Measurements from ENCODE around the gene STX5.

STX5 gene, protein sequence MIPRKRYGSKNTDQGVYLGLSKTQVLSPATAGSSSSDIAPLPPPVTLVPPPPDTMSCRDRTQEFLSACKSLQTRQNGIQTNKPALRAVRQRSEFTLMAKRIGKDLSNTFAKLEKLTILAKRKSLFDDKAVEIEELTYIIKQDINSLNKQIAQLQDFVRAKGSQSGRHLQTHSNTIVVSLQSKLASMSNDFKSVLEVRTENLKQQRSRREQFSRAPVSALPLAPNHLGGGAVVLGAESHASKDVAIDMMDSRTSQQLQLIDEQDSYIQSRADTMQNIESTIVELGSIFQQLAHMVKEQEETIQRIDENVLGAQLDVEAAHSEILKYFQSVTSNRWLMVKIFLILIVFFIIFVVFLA

DNA sequence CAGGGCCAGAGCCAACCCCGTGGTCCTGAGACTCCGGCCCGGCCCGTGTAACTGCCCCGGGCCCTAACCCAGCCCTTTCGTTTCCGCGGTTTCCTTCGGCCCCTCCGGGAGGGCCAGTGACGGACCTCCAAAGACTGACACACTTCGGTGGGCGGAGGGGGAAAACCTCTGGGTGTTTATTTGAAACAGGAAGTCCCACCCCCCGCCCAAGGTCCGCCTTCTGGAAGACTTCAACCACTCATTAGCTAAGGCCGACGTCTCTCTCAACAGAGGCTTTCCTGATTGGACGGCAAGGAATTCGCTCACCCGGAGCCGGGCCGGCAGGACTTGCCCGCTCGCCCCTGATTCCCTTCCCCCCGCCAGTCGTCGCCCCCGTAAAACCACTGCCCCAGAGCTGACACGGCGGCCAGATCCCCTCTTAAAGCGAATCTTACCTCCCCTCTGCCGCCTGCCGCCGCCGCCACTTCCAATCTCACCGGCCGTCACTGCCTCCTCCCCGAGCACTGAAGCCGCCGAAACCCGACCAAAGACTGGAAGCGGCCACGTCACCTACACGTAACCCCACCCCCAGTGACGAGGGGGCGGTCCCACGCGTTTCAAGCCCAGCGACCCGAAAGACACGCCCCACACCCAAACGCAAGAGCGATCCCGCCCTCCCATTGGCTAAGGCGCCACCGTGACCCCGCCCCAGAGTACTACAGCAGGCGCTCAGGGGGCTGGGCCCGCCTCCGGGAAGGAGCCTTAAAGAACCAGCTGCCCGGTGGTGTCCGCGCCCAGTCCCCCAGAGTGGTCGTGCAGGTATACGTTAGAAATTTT, at the start of gene STX5:
TSS of gene STX5 (minus strand) at position 532 of the 816 bp plus-strand sequence. CDS start 808 bp downstream, outside the sequence.
- in situ Hi-C loops (cut with MboI; ENCODE audit: low sequenced_read_pairs), result no loop called here

DNA sequence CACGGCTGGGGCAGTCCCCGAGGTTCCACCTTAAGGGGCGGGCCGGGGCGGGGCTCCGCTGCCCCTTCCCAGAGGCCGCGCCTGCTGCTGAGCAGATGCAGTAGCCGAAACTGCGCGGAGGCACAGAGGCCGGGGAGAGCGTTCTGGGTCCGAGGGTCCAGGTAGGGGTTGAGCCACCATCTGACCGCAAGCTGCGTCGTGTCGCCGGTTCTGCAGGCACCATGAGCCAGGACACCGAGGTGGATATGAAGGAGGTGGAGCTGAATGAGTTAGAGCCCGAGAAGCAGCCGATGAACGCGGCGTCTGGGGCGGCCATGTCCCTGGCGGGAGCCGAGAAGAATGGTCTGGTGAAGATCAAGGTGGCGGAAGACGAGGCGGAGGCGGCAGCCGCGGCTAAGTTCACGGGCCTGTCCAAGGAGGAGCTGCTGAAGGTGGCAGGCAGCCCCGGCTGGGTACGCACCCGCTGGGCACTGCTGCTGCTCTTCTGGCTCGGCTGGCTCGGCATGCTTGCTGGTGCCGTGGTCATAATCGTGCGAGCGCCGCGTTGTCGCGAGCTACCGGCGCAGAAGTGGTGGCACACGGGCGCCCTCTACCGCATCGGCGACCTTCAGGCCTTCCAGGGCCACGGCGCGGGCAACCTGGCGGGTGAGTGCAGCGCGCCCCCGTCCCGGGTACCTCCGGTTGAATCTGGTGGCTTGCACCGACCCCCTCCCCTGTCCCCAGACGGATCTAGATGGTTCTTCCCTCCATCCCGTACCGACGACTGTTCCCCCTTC, 49.1 kb upstream of the STX5 start, which contains the start of gene SLC3A2:
TSS of gene SLC3A2 (plus strand) at position 94 of the 776 bp plus-strand sequence. CDS start at position 222, 128 bp downstream.
- in situ Hi-C loops (cut with MboI; ENCODE audit: low sequenced_read_pairs), result no loop called here

DNA sequence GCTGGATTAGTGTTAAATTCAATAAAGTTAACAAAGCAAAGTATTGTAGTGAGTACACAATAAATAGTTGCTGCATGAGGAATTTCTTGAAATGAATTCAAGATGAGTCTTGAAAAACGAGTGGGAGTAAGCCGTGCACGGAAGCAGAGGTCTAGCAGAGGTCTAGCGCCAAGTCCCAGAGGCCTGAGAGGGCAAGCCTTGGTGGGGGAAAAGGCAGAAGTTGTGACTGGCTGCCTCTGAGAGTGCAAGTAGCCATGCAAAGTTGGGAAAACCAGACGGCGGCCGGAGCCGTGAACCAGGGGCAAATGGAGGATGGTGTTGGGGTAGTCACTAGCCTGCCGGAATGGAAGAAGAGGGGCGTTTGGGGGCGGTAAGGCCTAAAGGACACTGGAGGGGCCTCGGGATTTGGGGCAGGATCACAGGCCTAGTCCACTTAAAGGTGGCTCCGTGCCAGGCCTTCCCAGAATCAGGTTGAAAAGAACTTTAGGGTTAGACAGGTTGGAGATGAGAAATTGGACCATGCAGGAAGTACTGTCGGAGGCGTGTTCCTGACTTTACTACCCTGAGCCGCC, 48.5 kb upstream of the STX5 start:
- in situ Hi-C loops (cut with MboI; ENCODE audit: low sequenced_read_pairs), result no loop called here

DNA sequence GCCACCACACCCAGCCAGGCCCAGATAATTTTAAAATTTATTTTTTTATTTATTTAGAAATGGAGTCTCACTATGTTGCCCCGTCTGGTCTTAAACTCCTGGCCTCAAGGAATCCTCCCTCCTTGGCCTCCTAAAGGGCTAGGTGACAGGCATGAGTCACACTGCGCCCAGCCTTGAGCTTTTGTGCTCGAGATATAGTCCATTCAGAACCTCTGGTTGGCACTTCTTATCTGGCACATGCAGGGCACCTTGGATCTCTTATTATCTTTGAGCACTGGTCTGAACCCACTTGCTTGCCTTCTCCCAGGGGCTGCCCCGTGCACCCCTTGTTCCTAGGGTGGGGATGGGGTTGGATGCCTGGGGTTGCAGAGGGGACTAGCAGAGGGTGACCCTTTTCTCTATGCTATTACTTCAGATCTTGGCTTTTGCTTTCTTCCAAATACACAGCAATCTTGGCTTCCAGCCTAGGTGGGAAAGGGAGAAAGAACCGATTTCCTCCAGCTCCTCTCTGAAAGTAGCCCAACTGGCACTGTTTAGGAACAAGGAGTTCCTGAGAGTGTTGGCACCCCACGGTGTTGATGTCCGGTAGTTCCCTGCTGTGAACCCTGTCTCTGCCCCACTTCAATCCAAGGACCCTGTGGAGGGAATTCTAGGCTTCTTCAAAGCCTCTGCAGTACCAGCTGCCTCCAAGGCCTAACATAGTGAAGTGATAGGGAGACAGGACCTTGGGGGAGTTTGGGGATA, 47.6 kb upstream of the STX5 start:
- in situ Hi-C loops (cut with MboI; ENCODE audit: low sequenced_read_pairs), result no loop called here

DNA sequence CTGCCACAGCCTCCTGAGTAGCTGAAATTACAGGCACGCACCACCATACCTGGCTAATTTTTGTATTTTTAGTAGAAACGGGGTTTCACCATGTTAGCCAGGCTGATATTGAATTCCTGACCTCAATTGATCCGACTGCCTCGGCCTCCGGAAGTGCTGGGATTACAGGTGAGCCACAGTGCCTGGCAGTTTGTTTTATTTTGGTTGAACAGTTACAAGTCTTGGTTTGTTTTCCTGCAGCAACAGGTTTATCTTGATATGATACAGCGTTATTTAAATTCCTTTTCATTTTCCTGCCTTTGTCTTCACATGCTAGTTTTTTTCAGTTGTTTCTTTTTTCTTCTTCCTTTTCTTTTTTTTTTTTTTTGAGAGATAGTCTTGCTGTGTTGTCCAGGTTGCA, 44.9 kb upstream of the STX5 start:
- in situ Hi-C loops (cut with MboI; ENCODE audit: low sequenced_read_pairs), result no loop called here

DNA sequence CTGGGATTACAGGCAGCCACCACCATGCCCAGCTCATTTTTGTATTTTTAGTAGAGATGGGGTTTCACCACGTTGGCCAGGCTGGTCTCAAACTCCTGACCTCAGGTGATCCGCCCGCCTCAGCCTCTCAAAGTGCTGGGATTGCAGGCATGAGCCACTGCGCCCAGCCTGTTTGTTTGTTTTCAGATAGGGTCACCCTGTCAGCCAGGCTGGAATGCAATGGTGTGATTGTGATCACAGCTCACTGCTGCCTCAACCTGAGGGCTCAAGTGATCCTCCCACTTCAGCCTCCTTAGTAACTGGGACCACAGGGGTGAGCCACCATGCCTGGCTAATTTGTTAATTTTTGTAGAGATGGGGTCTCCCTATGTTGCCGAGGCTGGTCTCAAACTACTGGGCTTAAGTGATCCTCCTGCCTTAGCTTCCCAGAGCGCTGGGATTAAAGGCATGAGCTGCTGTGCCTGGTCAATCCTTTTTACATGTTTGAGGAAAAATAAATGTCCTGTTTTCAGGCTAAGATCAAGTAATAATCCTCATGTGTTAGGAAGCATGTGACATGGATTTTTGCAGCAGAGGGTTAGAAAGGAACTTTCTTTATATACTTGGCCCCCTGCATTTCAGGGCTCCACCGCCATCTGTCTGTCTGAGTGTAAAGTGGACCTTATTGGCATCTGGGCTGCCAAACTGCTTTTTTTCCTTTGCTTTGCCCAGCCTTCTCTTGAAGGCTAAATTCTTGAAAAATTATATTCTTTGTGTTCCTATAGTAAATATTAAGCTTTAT, 44.0 kb upstream of the STX5 start:
- in situ Hi-C loops (cut with MboI; ENCODE audit: low sequenced_read_pairs), result no loop called here

DNA sequence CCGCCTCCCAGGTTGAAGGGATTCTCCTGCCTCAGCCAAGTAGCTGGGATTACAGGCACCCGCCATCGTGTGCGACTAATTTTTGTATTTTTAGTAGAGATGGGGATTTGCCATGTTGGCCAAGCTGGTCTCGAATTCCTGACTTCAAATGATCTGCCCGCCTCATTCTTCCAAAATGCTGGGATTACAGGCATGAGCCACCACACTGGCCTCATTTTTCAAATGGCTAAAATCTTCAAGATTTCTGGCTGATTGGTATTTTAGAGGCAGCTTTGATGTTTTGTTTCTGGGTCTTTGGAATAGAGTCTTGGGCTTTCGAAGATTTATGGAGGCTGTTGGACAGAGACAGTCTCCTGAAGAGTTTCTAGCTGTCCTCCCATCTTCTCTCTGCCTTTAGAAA, 43.0 kb upstream of the STX5 start:
- in situ Hi-C loops (cut with MboI; ENCODE audit: low sequenced_read_pairs), result loop anchor here (25.0 kb wide), 1 partner anchor 463 kb away; the partner anchor contains the start of gene SCGB1A1

DNA sequence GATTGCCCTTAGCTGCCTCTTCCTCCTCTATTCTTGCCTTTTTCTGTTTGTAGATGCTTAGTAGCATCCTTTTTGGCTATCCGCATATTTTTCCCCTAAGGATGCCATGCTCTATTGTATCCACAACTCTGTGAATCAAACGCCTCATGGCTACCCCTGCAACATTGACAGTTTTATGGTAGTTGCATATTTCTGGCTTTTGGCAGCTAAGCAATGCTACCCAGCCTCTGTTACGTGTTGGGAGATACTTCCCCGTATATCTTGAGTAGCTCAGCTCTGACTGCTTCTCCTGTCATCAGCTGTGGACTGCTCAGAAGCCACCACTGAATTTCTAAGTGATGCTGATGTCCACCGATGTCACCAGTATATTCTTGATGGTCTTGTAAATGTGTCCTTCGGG, 33.8 kb upstream of the STX5 start:
- in situ Hi-C loops (cut with MboI; ENCODE audit: low sequenced_read_pairs), result loop anchor here (25.0 kb wide), 1 partner anchor 453 kb away; the partner anchor contains the start of gene SCGB1A1

DNA sequence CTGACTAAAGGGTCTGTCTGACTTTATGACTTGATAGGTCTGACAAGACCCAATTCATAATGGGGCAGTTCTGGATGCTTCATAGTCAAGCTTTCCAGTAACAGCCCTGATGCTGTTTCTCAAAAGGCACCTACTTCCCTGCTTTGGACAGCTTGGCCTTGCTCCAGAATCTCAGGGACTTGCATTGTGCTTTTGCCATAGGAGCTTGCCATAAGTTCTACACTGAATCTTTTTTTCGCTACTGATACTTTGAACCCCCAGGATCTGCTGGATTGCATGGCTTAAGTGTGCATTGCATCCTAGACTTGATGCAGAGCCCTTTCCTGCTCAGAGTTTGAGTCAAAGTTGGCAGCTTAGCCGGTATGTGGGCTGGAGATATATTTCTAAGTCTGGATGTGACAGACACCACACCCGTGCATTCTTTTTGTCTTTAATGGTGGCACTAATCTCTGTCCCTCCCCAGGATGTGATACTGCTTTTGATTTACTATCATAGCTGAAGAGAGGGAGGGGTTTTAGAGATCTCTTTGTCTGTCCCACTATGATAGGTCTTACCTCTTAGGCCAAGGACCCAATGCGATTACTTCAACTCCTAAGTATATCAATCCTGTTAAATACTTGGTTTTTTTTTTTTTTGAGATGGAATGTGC, 32.0 kb upstream of the STX5 start:
- in situ Hi-C loops (cut with MboI; ENCODE audit: low sequenced_read_pairs), result loop anchor here (25.0 kb wide), 1 partner anchor 452 kb away; the partner anchor contains the start of gene SCGB1A1

DNA sequence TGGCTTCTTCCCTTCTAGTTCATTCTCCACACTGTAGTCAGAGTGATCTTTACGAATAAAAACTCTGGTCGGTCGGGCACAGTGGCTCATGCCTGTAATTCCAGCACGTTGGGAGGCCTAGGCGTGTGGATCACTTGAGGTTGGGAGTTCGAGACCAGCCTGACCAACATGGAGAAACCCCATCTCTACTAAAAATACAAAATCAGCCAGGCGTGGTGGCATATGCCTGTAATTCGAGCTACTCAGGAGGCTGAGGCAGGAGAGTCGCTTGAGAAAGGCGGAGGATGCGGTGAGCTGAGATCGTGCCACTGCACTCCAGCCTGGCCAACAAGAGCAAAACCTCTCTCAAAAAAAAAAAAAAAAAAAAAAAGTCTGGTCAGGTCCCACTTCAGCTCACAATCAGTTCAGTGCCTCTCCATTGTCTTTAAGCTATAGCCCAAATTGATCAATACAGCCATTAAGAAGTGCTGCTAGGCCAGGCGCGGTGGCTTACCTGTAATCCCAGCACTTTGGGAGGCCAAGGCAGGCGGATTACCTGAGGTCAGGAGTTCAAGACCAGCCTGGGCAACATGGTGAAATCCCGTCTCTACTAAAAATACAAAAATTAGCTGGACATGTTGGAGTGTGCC, 29.8 kb upstream of the STX5 start:
- in situ Hi-C loops (cut with MboI; ENCODE audit: low sequenced_read_pairs), result loop anchor here (25.0 kb wide), 1 partner anchor 449 kb away; the partner anchor contains the start of gene SCGB1A1

DNA sequence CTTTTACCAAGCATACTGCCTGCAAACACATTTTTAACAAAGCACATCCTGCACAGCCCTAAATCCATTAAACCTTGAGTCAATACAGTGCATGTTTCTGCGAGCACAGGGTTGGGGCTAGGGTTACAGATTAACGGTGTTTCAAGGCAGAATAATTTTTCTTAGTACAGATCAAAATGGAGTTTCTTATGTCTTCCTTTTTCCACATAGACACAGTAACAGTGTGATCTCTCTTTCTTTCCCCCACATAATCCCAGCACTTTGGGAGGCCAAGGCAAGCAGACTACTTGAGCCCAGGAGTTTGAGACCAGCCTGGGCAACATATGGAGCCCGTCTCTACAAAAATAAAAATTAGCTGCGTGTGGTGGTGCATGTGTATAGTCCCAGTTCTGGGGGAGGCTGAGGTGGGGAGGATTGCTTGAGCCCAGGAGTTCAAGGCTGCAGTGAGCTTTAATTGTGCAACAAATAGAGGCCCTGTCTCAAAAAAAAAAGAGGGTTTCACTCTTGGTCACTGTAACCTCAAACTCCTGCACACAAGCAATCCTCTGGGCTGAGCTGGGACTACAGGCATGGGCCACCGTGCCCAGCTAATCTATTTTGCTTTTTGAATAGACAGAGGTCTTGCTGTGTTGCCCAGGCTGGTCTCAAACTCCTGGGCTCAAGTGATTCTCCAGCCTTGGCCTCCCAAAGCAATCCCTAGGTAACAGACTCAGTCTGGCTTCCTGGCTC, 29.1 kb upstream of the STX5 start:
- in situ Hi-C loops (cut with MboI; ENCODE audit: low sequenced_read_pairs), result loop anchor here (25.0 kb wide), 1 partner anchor 449 kb away; the partner anchor contains the start of gene SCGB1A1

DNA sequence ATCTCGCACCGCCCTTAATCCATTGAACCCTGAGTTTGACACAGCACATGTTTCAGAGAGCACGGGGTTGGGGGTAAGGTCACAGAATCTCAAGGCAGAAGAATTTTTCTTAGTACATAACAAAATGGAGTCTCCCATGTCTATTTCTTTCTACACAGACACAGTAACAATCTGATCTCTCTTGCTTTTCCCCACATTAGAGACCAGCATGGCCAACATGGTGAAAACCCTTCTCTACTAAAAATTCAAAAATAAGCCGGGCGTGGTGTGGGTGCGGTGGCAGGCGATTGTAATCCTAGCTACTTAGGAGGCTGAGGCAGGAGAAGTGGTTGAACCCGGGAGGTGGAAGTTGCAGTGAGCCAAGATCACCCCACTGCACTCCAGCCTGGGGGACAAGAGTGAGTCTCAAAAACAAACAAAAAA, 27.4 kb upstream of the STX5 start:
- in situ Hi-C loops (cut with MboI; ENCODE audit: low sequenced_read_pairs), result loop anchor here (25.0 kb wide), 1 partner anchor 447 kb away; the partner anchor contains the start of gene SCGB1A1

DNA sequence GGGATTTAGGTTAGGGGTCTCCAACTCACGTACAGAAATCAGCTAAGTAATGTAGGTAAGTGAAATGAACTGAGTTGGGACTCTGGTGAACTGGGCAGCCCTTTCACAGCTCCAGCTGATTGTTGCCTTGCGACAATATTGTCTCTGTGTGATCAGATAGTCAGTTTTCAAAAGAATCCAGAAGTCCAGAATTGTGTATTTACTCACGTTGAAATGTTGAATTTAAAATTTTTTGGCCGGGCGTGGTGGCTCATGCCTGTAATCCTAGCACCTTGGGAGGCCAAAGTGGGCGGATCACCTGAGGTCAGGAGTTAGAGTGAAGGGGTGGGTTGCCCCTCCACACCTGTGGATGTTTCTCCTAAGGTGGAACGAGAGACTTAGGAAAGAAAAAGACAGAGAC, 26.4 kb upstream of the STX5 start:
- in situ Hi-C loops (cut with MboI; ENCODE audit: low sequenced_read_pairs), result loop anchor here (25.0 kb wide), 1 partner anchor 446 kb away; the partner anchor contains the start of gene SCGB1A1

DNA sequence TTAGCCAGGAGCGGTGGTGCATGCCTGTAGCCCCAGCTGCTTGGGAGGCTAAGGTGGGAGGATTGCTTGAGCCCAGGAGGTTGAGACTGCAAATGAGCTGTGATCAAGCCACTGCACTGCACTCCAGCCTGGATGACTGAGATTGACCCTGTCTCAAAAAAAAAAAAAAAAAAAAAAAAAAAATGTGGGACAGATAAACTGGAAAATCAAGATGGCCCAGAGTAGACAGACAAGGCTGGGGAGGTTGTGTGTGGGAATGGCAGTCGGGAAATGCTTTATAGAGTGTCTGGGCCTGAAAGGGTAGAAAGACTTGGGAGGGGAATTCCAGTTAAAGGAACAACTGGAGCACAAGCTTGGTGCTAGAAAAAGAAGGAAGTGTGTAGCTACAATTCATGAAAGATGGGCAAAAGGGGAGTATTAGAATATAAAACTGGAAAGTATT, 25.7 kb upstream of the STX5 start:
- in situ Hi-C loops (cut with MboI; ENCODE audit: low sequenced_read_pairs), result loop anchor here (25.0 kb wide), 1 partner anchor 445 kb away; the partner anchor contains the start of gene SCGB1A1

DNA sequence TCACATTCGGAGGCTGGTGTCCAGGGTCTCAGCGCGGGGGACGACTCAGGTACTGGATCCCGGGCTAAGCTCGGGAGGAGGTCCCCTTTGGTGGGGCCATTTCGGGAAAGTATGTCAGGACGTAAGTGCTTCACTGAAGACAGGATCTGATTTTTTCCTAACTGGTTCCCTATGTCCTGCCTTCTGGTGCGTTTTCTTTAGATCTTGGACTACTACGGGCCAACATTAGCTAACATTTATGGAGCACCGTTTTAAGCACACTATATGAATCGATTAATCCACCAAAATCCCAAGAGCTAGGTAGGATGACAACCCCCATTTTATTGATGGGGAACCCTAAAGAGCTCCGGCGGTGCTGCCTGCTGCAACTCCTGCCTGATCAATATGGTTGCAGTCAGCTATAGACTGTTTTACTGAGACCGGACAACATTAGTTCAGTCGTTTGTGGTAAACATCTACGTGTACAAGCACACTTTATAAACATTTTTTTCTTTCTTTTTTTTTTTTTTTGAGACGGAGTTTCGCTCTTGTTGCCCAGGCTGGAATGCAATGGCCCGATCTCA, 24.6 kb upstream of the STX5 start:
- in situ Hi-C loops (cut with MboI; ENCODE audit: low sequenced_read_pairs), result loop anchor here (25.0 kb wide), 1 partner anchor 444 kb away; the partner anchor contains the start of gene SCGB1A1

DNA sequence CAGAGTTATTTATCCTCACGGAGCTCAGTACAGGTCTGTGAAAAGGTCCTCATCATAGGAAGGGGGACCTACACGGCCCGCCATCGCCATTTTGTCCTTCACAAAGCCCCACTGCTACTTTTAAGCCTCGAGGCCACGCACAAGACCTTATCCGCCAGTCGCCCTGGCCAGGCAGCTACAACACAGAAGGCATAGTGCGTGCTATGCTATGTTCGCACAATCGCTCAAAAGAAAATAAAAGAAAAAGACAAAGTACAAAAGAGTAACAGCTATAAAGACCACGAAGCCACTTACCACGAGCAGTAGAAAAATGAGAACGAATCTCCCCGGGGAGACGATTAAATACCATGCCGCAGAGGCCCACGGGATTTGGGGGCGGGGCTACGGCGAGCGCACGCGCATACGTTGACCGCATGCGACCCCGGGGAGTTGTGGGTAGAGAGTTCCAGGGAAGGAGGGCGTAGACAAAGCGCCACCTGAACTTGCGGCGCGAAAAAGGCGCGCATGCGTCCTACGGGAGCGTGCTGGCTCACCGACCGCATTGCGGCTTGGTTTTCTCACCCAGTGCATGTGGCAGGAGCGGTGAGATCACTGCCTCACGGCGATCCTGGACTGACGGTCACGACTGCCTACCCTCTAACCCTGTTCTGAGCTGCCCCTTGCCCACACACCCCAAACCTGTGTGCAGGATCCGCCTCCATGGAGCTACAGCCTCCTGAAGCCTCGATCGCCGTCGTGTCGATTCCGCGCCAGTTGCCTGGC, 23.9 kb upstream of the STX5 start:
- in situ Hi-C loops (cut with MboI; ENCODE audit: low sequenced_read_pairs), result loop anchor here (25.0 kb wide), 1 partner anchor 443 kb away; the partner anchor contains the start of gene SCGB1A1
